Neural crest cell (in vitro differentiated cells): ENCODE data around the gene RBPJ. TPM values are rescaled to one million over a fixed set of nuclear protein-coding genes. Genes with fewer than 3 reads are reported as not detected.
A peak's percentile ranks its signal among the peaks of the same experiment; 100 is the strongest.
"Not testable (repeated sequence)": the region's sequence is repeated elsewhere in the genome, so short reads cannot be mapped to it uniquely, and the experiment has no call there.

ENCODE experiments used
- DNase-seq: peaks from one replicate; pipeline ENCODE4 v3.0.0; 2021; ENCODE audit warnings: low read depth, mixed read lengths, low spot score
- H3K27ac Mint-ChIP-seq: one replicate; pipeline ENCODE4 v1.8.0; 2021; ENCODE audit warnings: mild to moderate bottlenecking, mixed read lengths; ENCODE audit not compliant: unreplicated experiment
- H3K27me3 Mint-ChIP-seq: 2 replicates; pipeline ENCODE4 v1.8.0; 2021; ENCODE audit warnings: low read depth, mild to moderate bottlenecking, mixed read lengths
- H3K36me3 Mint-ChIP-seq: 2 replicates; pipeline ENCODE4 v1.8.0; 2021; ENCODE audit warnings: low read depth, mild to moderate bottlenecking, mixed read lengths
- H3K4me1 Mint-ChIP-seq: 2 replicates; pipeline ENCODE4 v1.8.0; 2021; ENCODE audit warnings: mixed read lengths
- H3K4me3 Mint-ChIP-seq: one replicate; pipeline ENCODE4 v1.8.0; 2021; ENCODE audit warnings: mild to moderate bottlenecking, mixed read lengths
- H3K9me3 Mint-ChIP-seq: 2 replicates; pipeline ENCODE4 v1.8.0; 2021; ENCODE audit warnings: mixed read lengths
- CTCF ChIP-seq: fragments of 200-600 bp; sonication (generic); conservative IDR thresholded peaks from 2 replicates; pipeline ENCODE4 v1.5.0; 2021; ENCODE audit warnings: antibody characterized with exemption, mild to moderate bottlenecking
- total RNA-seq: library from RNA; stranded (reverse); gene quantifications from 2 replicates; pipeline ENCODE4 v1.2.1, GENCODE V29; 2021

Gene RBPJ
- total RNA-seq, 1 donor from 2014 or later: 76.4 TPM

GRCh38 chr4:26311633-26312032 is 9.2 kb upstream of the RBPJ start:
- no peaks in the 10 kb centered on the region for H3K4me1 Mint-ChIP-seq
- H3K4me3 Mint-ChIP-seq: no peak overlapping the region
- no peak for DNase-seq
- no peak overlapping the region for H3K27ac Mint-ChIP-seq
- peaks cover 12% of the 10 kb centered on the region for H3K9me3 Mint-ChIP-seq
- peaks cover 9% of the 10 kb centered on the region for H3K36me3 Mint-ChIP-seq
- no peaks in the 10 kb centered on the region for H3K27me3 Mint-ChIP-seq
- no peak for TF ChIP-seq CTCF

- not testable (repeated sequence) for H3K27me3 Mint-ChIP-seq, H3K4me3 Mint-ChIP-seq, H3K36me3 Mint-ChIP-seq, H3K4me1 Mint-ChIP-seq, DNase-seq, H3K27ac Mint-ChIP-seq
- peaks cover 20% of the 10 kb centered on the region for H3K9me3 Mint-ChIP-seq
Observed at GRCh38 chr4:26315316-26315932, 5.4 kb upstream of the RBPJ start.

- Mint-ChIP-seq H3K9me3 (peaks cover 20% of the 10 kb centered on the region), H3K27me3 (peaks cover 2% of the 10 kb centered on the region), H3K4me1 (peaks cover 18% of the 10 kb centered on the region), H3K4me3 (peak overlapping the region; percentile 100), H3K27ac (no peak overlapping the region), H3K36me3 (peaks cover 9% of the 10 kb centered on the region)
- DNase-seq: no peak
- no peak for TF ChIP-seq CTCF
Observed at GRCh38 chr4:26317766-26318165, 3.0 kb upstream of the RBPJ start.

- H3K27me3 Mint-ChIP-seq: peaks cover 2% of the 10 kb centered on the region
- no peak for TF ChIP-seq CTCF
- peak; percentile 93 for DNase-seq
- H3K9me3 Mint-ChIP-seq: peaks cover 17% of the 10 kb centered on the region
- H3K4me1 Mint-ChIP-seq: peaks cover 32% of the 10 kb centered on the region
- H3K36me3 Mint-ChIP-seq: peaks cover 5% of the 10 kb centered on the region
- H3K4me3 Mint-ChIP-seq: peak overlapping the region; percentile 100
- peak overlapping the region; percentile 91 for H3K27ac Mint-ChIP-seq
Observed at GRCh38 chr4:26319467-26319948, 1.3 kb upstream of the RBPJ start.

- Mint-ChIP-seq H3K9me3 (peaks cover 16% of the 10 kb centered on the region), H3K27me3 (peaks cover 2% of the 10 kb centered on the region), H3K4me3 (peak overlapping the region; percentile 100), H3K27ac (peak overlapping the region; percentile 97), H3K4me1 (peaks cover 34% of the 10 kb centered on the region), H3K36me3 (peaks cover 3% of the 10 kb centered on the region)
- TF ChIP-seq CTCF: no peak
- no peak for DNase-seq
Observed at GRCh38 chr4:26319949-26320537, 771 bp upstream of the RBPJ start.
